Measurements from ENCODE around the gene SLC5A1. TPM values are rescaled to one million over a fixed set of nuclear protein-coding genes. Genes with fewer than 3 reads are reported as not detected.
A peak's percentile ranks its signal among the peaks of the same experiment; 100 is the strongest.

The SLC5A1 gene
- total RNA-seq, 2 donors from 2014 or later: 0.33 to 7.0 TPM

DNA sequence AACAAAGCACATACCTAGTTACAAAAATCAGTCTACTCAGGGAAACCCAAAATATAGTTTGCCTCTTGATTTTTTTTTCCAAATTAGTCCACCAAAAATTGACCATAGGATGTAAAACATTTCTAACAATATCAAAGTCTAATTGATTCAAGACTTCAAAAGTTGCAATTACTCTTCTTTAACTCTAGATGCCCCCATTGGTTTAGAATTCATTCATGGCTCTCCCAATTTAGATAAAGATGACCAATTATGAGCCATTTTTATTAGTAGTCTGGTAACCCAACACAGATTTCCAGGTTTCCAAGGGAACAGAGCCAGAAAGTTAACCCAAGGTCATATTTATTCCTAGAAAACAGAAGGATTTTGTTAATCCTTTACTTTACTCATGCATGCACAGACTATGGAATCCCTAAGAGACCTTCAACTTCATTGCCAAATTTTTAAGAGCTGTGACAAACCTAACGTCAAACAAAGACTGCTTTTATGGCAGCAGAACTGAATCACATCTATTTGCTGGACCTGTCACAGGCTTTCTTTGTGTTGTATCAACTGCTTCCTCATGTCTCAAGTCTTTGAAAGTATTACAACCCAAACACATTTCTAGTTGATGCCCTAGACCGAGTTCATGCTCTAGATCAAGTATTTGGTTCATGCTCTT lies 60.7 kb downstream of the SLC5A1 start:
- Histone ChIP-seq H3K27ac (no peak overlapping the region), H3K27me3 (no peaks in the 10 kb centered on the region), H3K9me3 (no peaks in the 10 kb centered on the region), H3K4me3 (no peak overlapping the region), H3K4me1 (no peaks in the 10 kb centered on the region), H3K36me3 (replicated peaks in 1 of 2; ENCODE audit: insufficient read depth in 1 of 2, low read depth in 2 of 2) (no peaks in the 10 kb centered on the region)
- ATAC-seq (peak; percentile 68), DNase-seq (no peak)
- TF ChIP-seq, protein P1, sequence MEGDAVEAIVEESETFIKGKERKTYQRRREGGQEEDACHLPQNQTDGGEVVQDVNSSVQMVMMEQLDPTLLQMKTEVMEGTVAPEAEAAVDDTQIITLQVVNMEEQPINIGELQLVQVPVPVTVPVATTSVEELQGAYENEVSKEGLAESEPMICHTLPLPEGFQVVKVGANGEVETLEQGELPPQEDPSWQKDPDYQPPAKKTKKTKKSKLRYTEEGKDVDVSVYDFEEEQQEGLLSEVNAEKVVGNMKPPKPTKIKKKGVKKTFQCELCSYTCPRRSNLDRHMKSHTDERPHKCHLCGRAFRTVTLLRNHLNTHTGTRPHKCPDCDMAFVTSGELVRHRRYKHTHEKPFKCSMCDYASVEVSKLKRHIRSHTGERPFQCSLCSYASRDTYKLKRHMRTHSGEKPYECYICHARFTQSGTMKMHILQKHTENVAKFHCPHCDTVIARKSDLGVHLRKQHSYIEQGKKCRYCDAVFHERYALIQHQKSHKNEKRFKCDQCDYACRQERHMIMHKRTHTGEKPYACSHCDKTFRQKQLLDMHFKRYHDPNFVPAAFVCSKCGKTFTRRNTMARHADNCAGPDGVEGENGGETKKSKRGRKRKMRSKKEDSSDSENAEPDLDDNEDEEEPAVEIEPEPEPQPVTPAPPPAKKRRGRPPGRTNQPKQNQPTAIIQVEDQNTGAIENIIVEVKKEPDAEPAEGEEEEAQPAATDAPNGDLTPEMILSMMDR (IDR thresholded peaks at IDR 0.05): peak in 5 of 7 experiments; percentile 18 to 36 (median 29)
- TF ChIP-seq POLR2A (IDR thresholded peaks at IDR 0.05): no peak
- 19 to 21% methylated on average over 2 of the region's 2 CpGs for WGBS, 2 donors
- intact Hi-C loops (cut with DNase I): no loop called here

DNA sequence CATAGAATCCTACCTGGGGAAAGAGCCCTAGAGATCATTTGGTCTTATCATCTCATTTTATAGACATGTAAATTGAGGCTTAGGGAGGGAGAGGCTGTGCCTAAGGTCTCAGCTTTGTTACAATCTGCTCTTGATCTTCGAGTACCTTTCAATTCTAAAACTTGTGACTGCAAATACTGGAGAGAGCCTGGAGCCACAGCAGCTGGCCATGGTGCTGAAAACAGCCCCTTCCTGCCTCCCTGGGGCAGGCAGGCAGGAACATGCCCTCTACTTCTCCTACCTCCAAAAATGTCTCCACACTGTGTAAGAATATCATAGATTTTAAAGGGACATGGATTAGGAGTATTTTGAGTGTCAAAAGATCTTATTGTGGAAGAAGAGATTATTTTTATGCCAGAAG lies 63.9 kb downstream of the SLC5A1 start:
- Histone ChIP-seq H3K4me3 (no peak overlapping the region), H3K27ac (no peak overlapping the region), H3K9me3 (no peaks in the 10 kb centered on the region), H3K4me1 (no peaks in the 10 kb centered on the region), H3K27me3 (no peaks in the 10 kb centered on the region), H3K36me3 (replicated peaks in 1 of 2; ENCODE audit: insufficient read depth in 1 of 2, low read depth in 2 of 2) (no peaks in the 10 kb centered on the region)
- intact Hi-C loops (cut with DNase I): no loop called here
- ATAC-seq: no peak
- WGBS, 2 donors: 0 to 20% methylated on average over 1 of the region's 1 CpG
- DNase-seq: no peak
- no peak for TF ChIP-seq POLR2A (IDR thresholded peaks at IDR 0.05)
- TF ChIP-seq, protein P1 (IDR thresholded peaks at IDR 0.05): no peak

DNA sequence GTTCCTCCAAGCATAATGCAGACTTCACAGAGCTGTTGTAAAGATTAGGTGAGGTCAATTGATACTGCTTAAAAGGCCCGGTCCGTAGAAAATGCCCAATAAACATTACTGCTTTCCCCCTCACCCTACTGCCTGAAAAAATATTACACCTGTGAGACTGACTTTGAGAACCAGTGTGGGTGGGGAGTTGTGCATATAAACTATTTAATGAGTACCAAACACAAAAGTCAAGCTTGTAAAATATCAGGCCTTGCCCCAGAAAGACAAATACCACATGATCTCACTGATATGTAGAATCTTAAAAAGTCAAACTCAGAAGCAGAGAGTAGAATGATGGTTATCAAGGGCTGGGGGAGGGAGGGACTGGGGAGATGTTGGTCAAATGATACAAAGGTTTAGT lies 69.3 kb downstream of the SLC5A1 start:
- no peaks in the 10 kb centered on the region for H3K27me3 ChIP-seq
- H3K9me3 ChIP-seq: no peaks in the 10 kb centered on the region
- WGBS, 2 donors: 44 to 59% methylated on average over 2 of the region's 2 CpGs
- TF ChIP-seq POLR2A (IDR thresholded peaks at IDR 0.05): no peak
- TF ChIP-seq, protein P1 (IDR thresholded peaks at IDR 0.05): no peak
- no peak overlapping the region for H3K4me3 ChIP-seq
- H3K36me3 ChIP-seq (replicated peaks in 1 of 2; ENCODE audit: insufficient read depth in 1 of 2, low read depth in 2 of 2): no peaks in the 10 kb centered on the region
- DNase-seq (no peak), ATAC-seq (no peak)
- H3K27ac ChIP-seq: no peak overlapping the region
- H3K4me1 ChIP-seq: no peaks in the 10 kb centered on the region
- intact Hi-C loops (cut with DNase I): no loop called here

DNA sequence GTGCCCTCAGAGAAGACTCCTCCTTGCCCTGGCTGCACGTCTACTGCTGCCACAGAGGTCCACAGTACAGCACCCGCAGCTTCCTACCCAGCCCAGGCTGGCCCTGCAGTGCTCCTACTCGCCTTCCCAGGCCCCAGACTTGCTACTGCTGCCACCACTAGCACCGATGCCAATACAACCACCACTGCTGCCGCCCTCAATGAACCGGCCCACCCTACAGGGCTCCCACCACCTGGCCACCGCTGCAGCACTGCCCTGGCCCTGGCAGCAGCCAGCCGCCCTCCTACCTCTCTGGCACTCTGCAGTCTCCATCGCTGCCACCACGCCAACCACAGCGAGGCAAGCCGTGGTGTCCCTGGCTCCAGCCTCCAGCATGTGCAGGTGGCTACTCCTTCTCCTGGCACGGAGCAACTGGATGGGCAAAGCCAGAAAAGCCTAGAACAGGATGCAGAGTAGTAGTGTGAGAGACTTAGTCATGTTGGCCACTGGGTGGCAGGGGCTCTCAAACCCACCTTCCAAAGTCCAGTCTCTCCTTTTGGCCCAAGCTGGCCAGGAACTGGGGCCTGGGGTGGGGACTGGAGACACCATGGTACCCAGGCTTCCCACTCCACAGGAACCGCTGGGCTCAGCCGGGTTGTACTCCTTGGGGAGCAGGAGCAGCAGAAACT lies 76.6 kb downstream of the SLC5A1 start:
- ATAC-seq (no peak), DNase-seq (no peak)
- Histone ChIP-seq H3K36me3 (replicated peaks in 1 of 2; ENCODE audit: insufficient read depth in 1 of 2, low read depth in 2 of 2) (no peaks in the 10 kb centered on the region), H3K4me3 (no peak overlapping the region), H3K4me1 (no peaks in the 10 kb centered on the region), H3K27ac (no peak overlapping the region), H3K27me3 (no peaks in the 10 kb centered on the region), H3K9me3 (no peaks in the 10 kb centered on the region)
- TF ChIP-seq, protein P1 (IDR thresholded peaks at IDR 0.05): no peak
- intact Hi-C loops (cut with DNase I): no loop called here
- 70 to 77% methylated on average over 12 to 15 of the region's 15 CpGs for WGBS, 2 donors

DNA sequence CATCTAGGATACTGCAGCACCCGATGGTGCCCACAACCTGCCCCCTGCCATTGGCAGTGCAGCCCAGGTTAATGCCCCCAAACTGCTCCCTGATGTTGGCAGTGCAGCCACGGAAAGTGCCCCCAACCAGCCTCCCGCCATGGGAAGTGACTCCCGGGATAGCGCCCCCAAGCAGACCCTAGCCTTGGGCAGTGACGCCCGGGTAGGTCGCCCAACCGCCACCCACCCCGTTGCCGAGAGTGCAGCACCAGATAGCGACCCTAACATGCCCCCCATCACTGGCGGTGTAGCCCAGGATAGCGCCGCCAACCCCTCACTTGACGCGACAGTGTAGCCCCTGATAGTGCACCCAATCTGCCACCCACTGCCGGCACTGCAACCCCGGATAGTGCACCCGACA lies 77.5 kb downstream of the SLC5A1 start:
- no peaks in the 10 kb centered on the region for H3K27me3 ChIP-seq
- H3K4me1 ChIP-seq: no peaks in the 10 kb centered on the region
- TF ChIP-seq POLR2A (IDR thresholded peaks at IDR 0.05): no peak
- TF ChIP-seq, protein P1 (IDR thresholded peaks at IDR 0.05): no peak
- H3K9me3 ChIP-seq: no peaks in the 10 kb centered on the region
- H3K27ac ChIP-seq: no peak overlapping the region
- WGBS, 2 donors: 88 to 95% methylated on average over 16 to 18 of the region's 20 CpGs
- intact Hi-C loops (cut with DNase I): no loop called here
- DNase-seq: no peak
- no peaks in the 10 kb centered on the region for H3K36me3 ChIP-seq (replicated peaks in 1 of 2; ENCODE audit: insufficient read depth in 1 of 2, low read depth in 2 of 2)
- no peak for ATAC-seq
- H3K4me3 ChIP-seq: no peak overlapping the region
